Endothelial cell of umbilical vein (primary cell): ENCODE data around the gene SNCB.
"Not testable (repeated sequence)": the region's sequence is repeated elsewhere in the genome, so short reads cannot be mapped to it uniquely, and the experiment has no call there.

Experiments
- EZH2 ChIP-seq: IDR thresholded peaks from 2 replicates; pipeline ENCODE4 v1.6.1; 2012; ENCODE audit warnings: borderline replicate concordance, low read depth, mild to moderate bottlenecking, moderate library complexity, low read length, inconsistent platforms; ENCODE audit not compliant: severe bottlenecking
- POLR2AphosphoS5 ChIP-seq: IDR thresholded peaks from 2 replicates; pipeline ENCODE4 v1.6.1; 2012; ENCODE audit warnings: low read depth, mild to moderate bottlenecking, control low read depth, low read length, moderate library complexity; ENCODE audit not compliant: insufficient read depth
- TF ChIP-seq, protein P1 (sequence below), 2 donors: IDR thresholded peaks; 1 replicate in 1 of 2; 2 replicates in 1 of 2; pipeline ENCODE4 v1.5.1; 2011; ENCODE audit warnings: low read length in 2 of 2, mild to moderate bottlenecking in 2 of 2, moderate library complexity in 2 of 2, control low read depth in 1 of 2, inconsistent platforms in 1 of 2, low read depth in 1 of 2; ENCODE audit not compliant: insufficient read depth in 1 of 2; ENCODE audit errors: extremely low read depth in 1 of 2

DNA sequence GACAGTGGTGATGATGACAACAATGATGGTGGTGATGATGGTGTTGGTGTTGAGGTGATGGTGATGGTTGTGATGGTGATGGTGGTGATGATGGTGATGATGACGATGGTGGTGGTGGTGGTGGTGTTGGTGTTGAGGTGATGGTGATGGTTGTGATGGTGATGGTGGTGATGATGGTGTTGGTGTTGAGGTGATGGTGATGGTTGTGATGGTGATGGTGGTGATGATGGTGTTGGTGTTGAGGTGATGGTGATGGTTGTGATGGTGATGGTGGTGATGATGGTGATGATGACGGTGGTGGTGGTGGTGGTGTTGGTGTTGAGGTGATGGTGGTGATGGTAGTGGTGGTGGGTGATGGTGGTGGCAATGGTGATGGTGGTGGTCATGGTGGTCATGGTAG, 38.7 kb downstream of the SNCB start:
- TF ChIP-seq, protein P1, sequence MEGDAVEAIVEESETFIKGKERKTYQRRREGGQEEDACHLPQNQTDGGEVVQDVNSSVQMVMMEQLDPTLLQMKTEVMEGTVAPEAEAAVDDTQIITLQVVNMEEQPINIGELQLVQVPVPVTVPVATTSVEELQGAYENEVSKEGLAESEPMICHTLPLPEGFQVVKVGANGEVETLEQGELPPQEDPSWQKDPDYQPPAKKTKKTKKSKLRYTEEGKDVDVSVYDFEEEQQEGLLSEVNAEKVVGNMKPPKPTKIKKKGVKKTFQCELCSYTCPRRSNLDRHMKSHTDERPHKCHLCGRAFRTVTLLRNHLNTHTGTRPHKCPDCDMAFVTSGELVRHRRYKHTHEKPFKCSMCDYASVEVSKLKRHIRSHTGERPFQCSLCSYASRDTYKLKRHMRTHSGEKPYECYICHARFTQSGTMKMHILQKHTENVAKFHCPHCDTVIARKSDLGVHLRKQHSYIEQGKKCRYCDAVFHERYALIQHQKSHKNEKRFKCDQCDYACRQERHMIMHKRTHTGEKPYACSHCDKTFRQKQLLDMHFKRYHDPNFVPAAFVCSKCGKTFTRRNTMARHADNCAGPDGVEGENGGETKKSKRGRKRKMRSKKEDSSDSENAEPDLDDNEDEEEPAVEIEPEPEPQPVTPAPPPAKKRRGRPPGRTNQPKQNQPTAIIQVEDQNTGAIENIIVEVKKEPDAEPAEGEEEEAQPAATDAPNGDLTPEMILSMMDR (IDR thresholded peaks at IDR 0.05; ENCODE audit: extremely low read depth in 1 of 2, insufficient read depth in 1 of 2, low read depth in 1 of 2, low read length in 2 of 2): not testable (repeated sequence)
- not testable (repeated sequence) for TF ChIP-seq POLR2AphosphoS5, EZH2
